ENCODE measurements around the gene POLR2E. TPM values are rescaled to one million over a fixed set of nuclear protein-coding genes. Genes with fewer than 3 reads are reported as not detected.
A peak's percentile ranks its signal among the peaks of the same experiment; 100 is the strongest.

The POLR2E gene
- total and polyA plus RNA-seq, 2 of the 13 experiments (the other 11 are each of a cell fraction or from before 2014, with no cell fraction given), result 140 to 272 TPM

DNA sequence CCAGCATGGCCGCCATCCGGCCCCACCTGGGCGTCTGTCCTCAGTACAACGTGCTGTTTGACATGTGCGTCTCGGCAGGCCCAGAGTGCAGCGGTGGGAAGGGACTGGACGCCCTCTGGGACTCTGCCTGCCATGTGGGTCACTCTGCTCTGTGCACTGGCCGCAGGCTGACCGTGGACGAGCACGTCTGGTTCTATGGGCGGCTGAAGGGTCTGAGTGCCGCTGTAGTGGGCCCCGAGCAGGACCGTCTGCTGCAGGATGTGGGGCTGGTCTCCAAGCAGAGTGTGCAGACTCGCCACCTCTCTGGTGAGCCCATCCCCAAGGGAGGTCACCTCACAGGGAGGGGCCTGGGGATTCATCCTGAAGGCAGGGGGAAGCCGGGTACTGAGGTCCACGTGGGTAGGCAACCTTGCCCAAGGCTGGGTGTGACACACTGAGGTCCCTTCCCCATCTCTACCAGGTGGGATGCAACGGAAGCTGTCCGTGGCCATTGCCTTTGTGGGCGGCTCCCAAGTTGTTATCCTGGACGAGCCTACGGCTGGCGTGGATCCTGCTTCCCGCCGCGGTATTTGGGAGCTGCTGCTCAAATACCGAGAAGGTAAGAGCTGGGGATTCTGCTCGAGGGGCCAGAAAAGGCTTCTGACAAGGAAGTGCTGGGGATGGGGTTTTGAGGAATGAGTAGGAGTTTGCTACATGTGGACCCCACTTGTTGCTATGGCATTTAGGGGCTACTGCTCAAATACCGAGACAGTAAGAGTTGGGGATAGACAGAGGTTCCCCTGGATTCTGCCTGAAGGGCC, 44.0 kb downstream of the POLR2E start (continued):
- TF ChIP-seq, protein P1, sequence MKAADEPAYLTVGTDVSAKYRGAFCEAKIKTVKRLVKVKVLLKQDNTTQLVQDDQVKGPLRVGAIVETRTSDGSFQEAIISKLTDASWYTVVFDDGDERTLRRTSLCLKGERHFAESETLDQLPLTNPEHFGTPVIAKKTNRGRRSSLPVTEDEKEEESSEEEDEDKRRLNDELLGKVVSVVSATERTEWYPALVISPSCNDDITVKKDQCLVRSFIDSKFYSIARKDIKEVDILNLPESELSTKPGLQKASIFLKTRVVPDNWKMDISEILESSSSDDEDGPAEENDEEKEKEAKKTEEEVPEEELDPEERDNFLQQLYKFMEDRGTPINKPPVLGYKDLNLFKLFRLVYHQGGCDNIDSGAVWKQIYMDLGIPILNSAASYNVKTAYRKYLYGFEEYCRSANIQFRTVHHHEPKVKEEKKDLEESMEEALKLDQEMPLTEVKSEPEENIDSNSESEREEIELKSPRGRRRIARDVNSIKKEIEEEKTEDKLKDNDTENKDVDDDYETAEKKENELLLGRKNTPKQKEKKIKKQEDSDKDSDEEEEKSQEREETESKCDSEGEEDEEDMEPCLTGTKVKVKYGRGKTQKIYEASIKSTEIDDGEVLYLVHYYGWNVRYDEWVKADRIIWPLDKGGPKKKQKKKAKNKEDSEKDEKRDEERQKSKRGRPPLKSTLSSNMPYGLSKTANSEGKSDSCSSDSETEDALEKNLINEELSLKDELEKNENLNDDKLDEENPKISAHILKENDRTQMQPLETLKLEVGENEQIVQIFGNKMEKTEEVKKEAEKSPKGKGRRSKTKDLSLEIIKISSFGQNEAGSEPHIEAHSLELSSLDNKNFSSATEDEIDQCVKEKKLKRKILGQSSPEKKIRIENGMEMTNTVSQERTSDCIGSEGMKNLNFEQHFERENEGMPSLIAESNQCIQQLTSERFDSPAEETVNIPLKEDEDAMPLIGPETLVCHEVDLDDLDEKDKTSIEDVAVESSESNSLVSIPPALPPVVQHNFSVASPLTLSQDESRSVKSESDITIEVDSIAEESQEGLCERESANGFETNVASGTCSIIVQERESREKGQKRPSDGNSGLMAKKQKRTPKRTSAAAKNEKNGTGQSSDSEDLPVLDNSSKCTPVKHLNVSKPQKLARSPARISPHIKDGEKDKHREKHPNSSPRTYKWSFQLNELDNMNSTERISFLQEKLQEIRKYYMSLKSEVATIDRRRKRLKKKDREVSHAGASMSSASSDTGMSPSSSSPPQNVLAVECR (CRISPR knock-in tag; IDR thresholded peaks at IDR 0.05; ENCODE audit: borderline replicate concordance), result peak; percentile 83
- TF ChIP-seq, protein P2, sequence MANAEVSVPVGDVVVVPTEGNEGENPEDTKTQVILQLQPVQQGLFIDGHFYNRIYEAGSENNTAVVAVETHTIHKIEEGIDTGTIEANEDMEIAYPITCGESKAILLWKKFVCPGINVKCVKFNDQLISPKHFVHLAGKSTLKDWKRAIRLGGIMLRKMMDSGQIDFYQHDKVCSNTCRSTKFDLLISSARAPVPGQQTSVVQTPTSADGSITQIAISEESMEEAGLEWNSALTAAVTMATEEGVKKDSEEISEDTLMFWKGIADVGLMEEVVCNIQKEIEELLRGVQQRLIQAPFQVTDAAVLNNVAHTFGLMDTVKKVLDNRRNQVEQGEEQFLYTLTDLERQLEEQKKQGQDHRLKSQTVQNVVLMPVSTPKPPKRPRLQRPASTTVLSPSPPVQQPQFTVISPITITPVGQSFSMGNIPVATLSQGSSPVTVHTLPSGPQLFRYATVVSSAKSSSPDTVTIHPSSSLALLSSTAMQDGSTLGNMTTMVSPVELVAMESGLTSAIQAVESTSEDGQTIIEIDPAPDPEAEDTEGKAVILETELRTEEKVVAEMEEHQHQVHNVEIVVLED (CRISPR knock-in tag; IDR thresholded peaks at IDR 0.05; ENCODE audit: borderline replicate concordance), result 0 out of 2 replicates have a peak, but pooled peaks have one; percentile 14
- TF ChIP-seq, protein P3, sequence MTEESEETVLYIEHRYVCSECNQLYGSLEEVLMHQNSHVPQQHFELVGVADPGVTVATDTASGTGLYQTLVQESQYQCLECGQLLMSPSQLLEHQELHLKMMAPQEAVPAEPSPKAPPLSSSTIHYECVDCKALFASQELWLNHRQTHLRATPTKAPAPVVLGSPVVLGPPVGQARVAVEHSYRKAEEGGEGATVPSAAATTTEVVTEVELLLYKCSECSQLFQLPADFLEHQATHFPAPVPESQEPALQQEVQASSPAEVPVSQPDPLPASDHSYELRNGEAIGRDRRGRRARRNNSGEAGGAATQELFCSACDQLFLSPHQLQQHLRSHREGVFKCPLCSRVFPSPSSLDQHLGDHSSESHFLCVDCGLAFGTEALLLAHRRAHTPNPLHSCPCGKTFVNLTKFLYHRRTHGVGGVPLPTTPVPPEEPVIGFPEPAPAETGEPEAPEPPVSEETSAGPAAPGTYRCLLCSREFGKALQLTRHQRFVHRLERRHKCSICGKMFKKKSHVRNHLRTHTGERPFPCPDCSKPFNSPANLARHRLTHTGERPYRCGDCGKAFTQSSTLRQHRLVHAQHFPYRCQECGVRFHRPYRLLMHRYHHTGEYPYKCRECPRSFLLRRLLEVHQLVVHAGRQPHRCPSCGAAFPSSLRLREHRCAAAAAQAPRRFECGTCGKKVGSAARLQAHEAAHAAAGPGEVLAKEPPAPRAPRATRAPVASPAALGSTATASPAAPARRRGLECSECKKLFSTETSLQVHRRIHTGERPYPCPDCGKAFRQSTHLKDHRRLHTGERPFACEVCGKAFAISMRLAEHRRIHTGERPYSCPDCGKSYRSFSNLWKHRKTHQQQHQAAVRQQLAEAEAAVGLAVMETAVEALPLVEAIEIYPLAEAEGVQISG (CRISPR knock-in tag; IDR thresholded peaks at IDR 0.05), result peak; percentile 79
- TF ChIP-seq IRF2 (CRISPR knock-in tag; IDR thresholded peaks at IDR 0.05) (0 out of 2 replicates have a peak, but pooled peaks have one; percentile 47), ZNF740 (CRISPR knock-in tag; IDR thresholded peaks at IDR 0.05) (no peak), ZNF292 (CRISPR knock-in tag; IDR thresholded peaks at IDR 0.05; ENCODE audit: borderline replicate concordance, low read depth) (0 out of 2 replicates have a peak, but pooled peaks have one; percentile 48), ZC3H13 (CRISPR knock-in tag; IDR thresholded peaks at IDR 0.05) (peak; percentile 89), MTA1 (CRISPR knock-in tag; IDR thresholded peaks at IDR 0.05; ENCODE audit: borderline replicate concordance) (peak; percentile 72; the same call in 1 of the 2 replicates), ZNF143 (CRISPR knock-in tag; IDR thresholded peaks at IDR 0.05) (0 out of 2 replicates have a peak, but pooled peaks have one; percentile 38), ZNF282 (IDR thresholded peaks at IDR 0.05; ENCODE audit: partially characterized antibody) (no peak)
- TF ChIP-seq, protein P4, sequence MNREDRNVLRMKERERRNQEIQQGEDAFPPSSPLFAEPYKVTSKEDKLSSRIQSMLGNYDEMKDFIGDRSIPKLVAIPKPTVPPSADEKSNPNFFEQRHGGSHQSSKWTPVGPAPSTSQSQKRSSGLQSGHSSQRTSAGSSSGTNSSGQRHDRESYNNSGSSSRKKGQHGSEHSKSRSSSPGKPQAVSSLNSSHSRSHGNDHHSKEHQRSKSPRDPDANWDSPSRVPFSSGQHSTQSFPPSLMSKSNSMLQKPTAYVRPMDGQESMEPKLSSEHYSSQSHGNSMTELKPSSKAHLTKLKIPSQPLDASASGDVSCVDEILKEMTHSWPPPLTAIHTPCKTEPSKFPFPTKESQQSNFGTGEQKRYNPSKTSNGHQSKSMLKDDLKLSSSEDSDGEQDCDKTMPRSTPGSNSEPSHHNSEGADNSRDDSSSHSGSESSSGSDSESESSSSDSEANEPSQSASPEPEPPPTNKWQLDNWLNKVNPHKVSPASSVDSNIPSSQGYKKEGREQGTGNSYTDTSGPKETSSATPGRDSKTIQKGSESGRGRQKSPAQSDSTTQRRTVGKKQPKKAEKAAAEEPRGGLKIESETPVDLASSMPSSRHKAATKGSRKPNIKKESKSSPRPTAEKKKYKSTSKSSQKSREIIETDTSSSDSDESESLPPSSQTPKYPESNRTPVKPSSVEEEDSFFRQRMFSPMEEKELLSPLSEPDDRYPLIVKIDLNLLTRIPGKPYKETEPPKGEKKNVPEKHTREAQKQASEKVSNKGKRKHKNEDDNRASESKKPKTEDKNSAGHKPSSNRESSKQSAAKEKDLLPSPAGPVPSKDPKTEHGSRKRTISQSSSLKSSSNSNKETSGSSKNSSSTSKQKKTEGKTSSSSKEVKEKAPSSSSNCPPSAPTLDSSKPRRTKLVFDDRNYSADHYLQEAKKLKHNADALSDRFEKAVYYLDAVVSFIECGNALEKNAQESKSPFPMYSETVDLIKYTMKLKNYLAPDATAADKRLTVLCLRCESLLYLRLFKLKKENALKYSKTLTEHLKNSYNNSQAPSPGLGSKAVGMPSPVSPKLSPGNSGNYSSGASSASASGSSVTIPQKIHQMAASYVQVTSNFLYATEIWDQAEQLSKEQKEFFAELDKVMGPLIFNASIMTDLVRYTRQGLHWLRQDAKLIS (CRISPR knock-in tag; IDR thresholded peaks at IDR 0.05), result no peak
